Loucy (cell line): ENCODE data around the gene CCRL2.
A peak's percentile ranks its signal among the peaks of the same experiment; 100 is the strongest.

ENCODE experiments used
- H2AFZ ChIP-seq: fragments of 200-600 bp; sonication (generic); 2 replicates; pipeline ENCODE4 v1.6.0; 2016; ENCODE audit warnings: antibody characterized with exemption, mild to moderate bottlenecking, low read length, moderate library complexity
- H3F3A ChIP-seq: fragments of 200-600 bp; 2 replicates; pipeline ENCODE4 v1.6.0; 2016; ENCODE audit warnings: antibody characterized with exemption, low read depth, mild to moderate bottlenecking
- H3K27me3 ChIP-seq: fragments of 200-600 bp; sonication (generic); 2 replicates; pipeline ENCODE4 v1.6.1; 2014; ENCODE audit warnings: low read length, mild to moderate bottlenecking; ENCODE audit not compliant: insufficient read depth, poor library complexity, severe bottlenecking
- H3K36me3 ChIP-seq: fragments of 200-600 bp; sonication (generic); 2 replicates; pipeline ENCODE4 v1.6.1; 2016; ENCODE audit warnings: low read length; ENCODE audit not compliant: insufficient read depth
- H3K4me1 ChIP-seq: fragments of 200-600 bp; sonication (generic); 2 replicates; pipeline ENCODE4 v1.5.1; 2014; ENCODE audit warnings: low read length, mild to moderate bottlenecking; ENCODE audit not compliant: insufficient read depth, poor library complexity, severe bottlenecking
- H3K4me2 ChIP-seq: fragments of 200-600 bp; sonication (generic); 2 replicates; pipeline ENCODE4 v1.6.0; 2014; ENCODE audit warnings: antibody characterized with exemption, low read length, low read depth, mild to moderate bottlenecking; ENCODE audit not compliant: poor library complexity, severe bottlenecking
- H3K4me3 ChIP-seq: fragments of 200-600 bp; sonication (generic); 2 replicates; pipeline ENCODE4 v1.5.1; 2014; ENCODE audit warnings: low read length, mild to moderate bottlenecking, mixed read lengths; ENCODE audit not compliant: poor library complexity, severe bottlenecking
- H3K79me2 ChIP-seq: fragments of 200-600 bp; sonication (generic); 2 replicates; pipeline ENCODE4 v1.6.1; 2014; ENCODE audit warnings: low read length; ENCODE audit not compliant: insufficient read depth
- H3K9ac ChIP-seq: fragments of 200-600 bp; sonication (generic); 2 replicates; pipeline ENCODE4 v1.6.0; 2014; ENCODE audit warnings: mild to moderate bottlenecking, low read depth, low read length, moderate library complexity; ENCODE audit not compliant: poor library complexity, severe bottlenecking
- H3K9me2 ChIP-seq: fragments of 200-600 bp; sonication (generic); replicated peaks from 2 replicates; pipeline ENCODE4 v1.6.1; 2016; ENCODE audit warnings: low read depth, low read length, mixed read lengths
- H3K9me3 ChIP-seq: fragments of 200-600 bp; sonication (generic); 2 replicates; pipeline ENCODE4 v1.6.1; 2014; ENCODE audit warnings: mild to moderate bottlenecking, antibody characterized with exemption, low read length, low read depth; ENCODE audit not compliant: insufficient read depth
- H4K20me1 ChIP-seq: fragments of 200-600 bp; sonication (generic); 2 replicates; pipeline ENCODE4 v1.6.0; 2014; ENCODE audit warnings: antibody characterized with exemption, low read length, mild to moderate bottlenecking; ENCODE audit not compliant: insufficient read depth, poor library complexity, severe bottlenecking
- CTCF ChIP-seq: fragments of 200-600 bp; sonication (generic); conservative IDR thresholded peaks from 2 replicates; pipeline ENCODE4 v1.5.1; 2014; ENCODE audit warnings: mild to moderate bottlenecking, antibody characterized with exemption, low read length
- EZH2phosphoT487 ChIP-seq: fragments of 200-600 bp; IDR thresholded peaks from 2 replicates; pipeline ENCODE4 v1.6.1; 2018; ENCODE audit warnings: antibody characterized with exemption, mild to moderate bottlenecking, moderate library complexity, borderline replicate concordance

CCRL2 gene

GRCh38 chr3:46393011-46393410 is 14.0 kb upstream of the CCRL2 start:
- no peaks in the 10 kb centered on the region for H3K27me3 ChIP-seq
- H3K9me2 ChIP-seq, result no peaks in the 10 kb centered on the region
- no peak overlapping the region for H3K4me2 ChIP-seq
- no peak overlapping the region for H2AFZ ChIP-seq
- H3K4me1 ChIP-seq, result no peaks in the 10 kb centered on the region
- H3K9ac ChIP-seq, result no peak overlapping the region
- H3K9me3 ChIP-seq, result no peaks in the 10 kb centered on the region
- TF ChIP-seq CTCF, result no peak
- H3K79me2 ChIP-seq, result no peaks in the 10 kb centered on the region
- H4K20me1 ChIP-seq, result no peaks in the 10 kb centered on the region
- H3K4me3 ChIP-seq, result no peak overlapping the region
- no peaks in the 10 kb centered on the region for H3K36me3 ChIP-seq
- no peaks in the 10 kb centered on the region for H3F3A ChIP-seq

DNA sequence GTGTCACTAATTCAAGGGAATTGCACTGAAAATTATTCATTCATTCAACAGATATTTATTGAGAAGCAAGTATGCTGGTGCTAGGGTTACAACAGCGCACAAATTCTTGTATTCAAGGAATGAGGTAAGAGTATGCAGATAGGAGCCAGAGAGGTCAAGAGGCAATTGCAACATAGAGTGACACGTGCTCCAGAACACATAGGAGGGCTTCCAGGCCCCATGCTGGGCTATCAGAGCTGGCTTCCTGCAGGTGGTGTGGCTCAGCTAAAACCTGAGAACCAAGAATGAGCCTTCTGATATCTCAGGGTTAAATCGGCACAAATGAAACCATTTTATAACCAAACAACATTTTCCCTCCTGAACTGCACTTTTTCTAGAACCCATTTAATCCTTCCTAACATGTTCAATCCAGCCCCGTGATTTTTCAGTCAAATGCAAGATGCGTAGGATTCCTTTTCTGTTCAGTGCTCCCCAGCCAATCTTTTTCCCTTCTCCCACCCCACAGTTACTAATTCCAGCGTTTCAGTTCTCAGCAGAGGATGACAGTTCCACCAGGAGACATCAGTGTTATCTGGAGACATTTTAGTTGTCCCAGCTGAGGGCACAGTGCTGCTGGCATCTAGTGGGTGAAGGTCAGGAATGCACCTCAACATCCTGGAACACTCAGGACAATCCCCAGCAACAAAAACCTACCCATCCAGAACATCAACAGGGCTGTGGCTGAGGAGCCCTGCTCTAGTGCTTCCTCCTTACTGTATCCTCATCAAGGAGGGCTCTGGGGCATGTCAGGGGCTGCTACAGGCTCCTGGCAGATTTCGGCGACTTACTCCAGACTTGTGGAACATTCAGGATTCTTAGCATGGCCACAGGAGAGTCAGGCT is 13.3 kb upstream of the CCRL2 start:
- H3K4me3 ChIP-seq, result no peak overlapping the region

GRCh38 chr3:46395210-46395661 is 11.8 kb upstream of the CCRL2 start:
- H3K27me3 ChIP-seq, result no peaks in the 10 kb centered on the region
- H3K79me2 ChIP-seq, result no peaks in the 10 kb centered on the region
- TF ChIP-seq EZH2phosphoT487, result no peak
- TF ChIP-seq CTCF, result peak; percentile 43
- H3F3A ChIP-seq, result no peaks in the 10 kb centered on the region
- no peak overlapping the region for H3K4me2 ChIP-seq
- H2AFZ ChIP-seq, result no peak overlapping the region
- H3K4me1 ChIP-seq, result no peaks in the 10 kb centered on the region
- no peaks in the 10 kb centered on the region for H4K20me1 ChIP-seq
- H3K4me3 ChIP-seq, result no peak overlapping the region
- H3K9me3 ChIP-seq, result no peaks in the 10 kb centered on the region
- H3K9ac ChIP-seq, result no peak overlapping the region
- H3K9me2 ChIP-seq, result no peaks in the 10 kb centered on the region
- no peaks in the 10 kb centered on the region for H3K36me3 ChIP-seq

More for the DNA sequence above, 13.3 kb upstream of the CCRL2 start:
- no peaks in the 10 kb centered on the region for H3F3A ChIP-seq
- no peak overlapping the region for H3K9ac ChIP-seq
- H3K79me2 ChIP-seq, result no peaks in the 10 kb centered on the region
- no peaks in the 10 kb centered on the region for H3K9me3 ChIP-seq
- H2AFZ ChIP-seq, result no peak overlapping the region
- H3K36me3 ChIP-seq, result no peaks in the 10 kb centered on the region
- H4K20me1 ChIP-seq, result no peaks in the 10 kb centered on the region
- H3K4me1 ChIP-seq, result no peaks in the 10 kb centered on the region
- TF ChIP-seq CTCF, result no peak
- H3K27me3 ChIP-seq, result no peaks in the 10 kb centered on the region
- H3K9me2 ChIP-seq, result no peaks in the 10 kb centered on the region
- no peak overlapping the region for H3K4me2 ChIP-seq
